ENCODE data around the gene IL1RAP.

The IL1RAP gene

GRCh38 chr3:190697901-190698300 is 184.0 kb downstream of the IL1RAP start:
- Histone ChIP-seq H3K4me1 (ENCODE audit: control insufficient read depth in 1 of 2, insufficient read depth in 1 of 2, low read depth in 1 of 2, low read length in 1 of 2) (no peaks in the 10 kb centered on the region), H3K36me3 (no peaks in the 10 kb centered on the region), H3K4me3 (ENCODE audit: low read depth in 1 of 2, low read length in 1 of 2) (no peak overlapping the region), H3K27ac (no peak overlapping the region), H3K27me3 (no peaks in the 10 kb centered on the region), H3K9me3 (no peaks in the 10 kb centered on the region)
- TF ChIP-seq CTCF (IDR thresholded peaks at IDR 0.05), result no peak

- TF ChIP-seq CTCF (IDR thresholded peaks at IDR 0.05), result no peak
- H3K27ac ChIP-seq, result no peak overlapping the region
- H3K4me1 ChIP-seq (ENCODE audit: control insufficient read depth in 1 of 2, insufficient read depth in 1 of 2, low read depth in 1 of 2, low read length in 1 of 2), result no peaks in the 10 kb centered on the region
- H3K9me3 ChIP-seq, result no peaks in the 10 kb centered on the region
- no peak overlapping the region for H3K4me3 ChIP-seq (ENCODE audit: low read depth in 1 of 2, low read length in 1 of 2)
- H3K36me3 ChIP-seq, result no peaks in the 10 kb centered on the region
- H3K27me3 ChIP-seq, result no peaks in the 10 kb centered on the region
These were observed 185.9 kb downstream of the IL1RAP start for GRCh38 chr3:190699776-190700175.

GRCh38 chr3:190701096-190701532 is 187.2 kb downstream of the IL1RAP start:
- Histone ChIP-seq H3K4me1 (ENCODE audit: control insufficient read depth in 1 of 2, insufficient read depth in 1 of 2, low read depth in 1 of 2, low read length in 1 of 2) (no peaks in the 10 kb centered on the region), H3K27ac (no peak overlapping the region), H3K9me3 (no peaks in the 10 kb centered on the region), H3K27me3 (no peaks in the 10 kb centered on the region), H3K36me3 (no peaks in the 10 kb centered on the region), H3K4me3 (ENCODE audit: low read depth in 1 of 2, low read length in 1 of 2) (no peak overlapping the region)
- no peak for TF ChIP-seq CTCF (IDR thresholded peaks at IDR 0.05)

- no peak for TF ChIP-seq CTCF (IDR thresholded peaks at IDR 0.05)
- Histone ChIP-seq H3K9me3 (no peaks in the 10 kb centered on the region), H3K4me1 (ENCODE audit: control insufficient read depth in 1 of 2, insufficient read depth in 1 of 2, low read depth in 1 of 2, low read length in 1 of 2) (no peaks in the 10 kb centered on the region), H3K4me3 (ENCODE audit: low read depth in 1 of 2, low read length in 1 of 2) (no peak overlapping the region), H3K36me3 (no peaks in the 10 kb centered on the region), H3K27me3 (no peaks in the 10 kb centered on the region), H3K27ac (no peak overlapping the region)
These were observed 192.7 kb downstream of the IL1RAP start for GRCh38 chr3:190706582-190706981.
